Endothelial cell of umbilical vein (primary cell): ENCODE results near the gene SLC7A6. TPM values are rescaled to one million over a fixed set of nuclear protein-coding genes. Genes with fewer than 3 reads are reported as not detected.

Source experiments
- BruUV-seq: library from RNA; stranded (reverse); fragments of 400-500 nt; replicated peaks from 2 replicates; lab custom pipeline; 2021; lab: Mats Ljungman, UMichigan
- CTCF ChIA-PET: fragments of 300-600, 350-600 bp; sonication (Branson Sonifier 250); formaldehyde crosslinking; loops from one replicate; lab custom pipeline; 2021; ENCODE audit warnings: antibody characterized with exemption, inconsistent platforms; lab: Charles Lee
- POLR2A ChIA-PET: fragments of 300-600, 350-600 bp; sonication (Branson Sonifier 250); formaldehyde crosslinking; loops from one replicate; lab custom pipeline; 2021; ENCODE audit warnings: antibody characterized with exemption, inconsistent platforms; lab: Charles Lee
- DNase-seq: peaks from one replicate; pipeline ENCODE4 v3.0.0-alpha.2; 2011; ENCODE audit warnings: low read depth, low spot score
- FAIRE-seq: peaks from 2 replicates; lab custom pipeline; 2011; peaks lifted over from hg19 to GRCh38; lab: Jason Lieb, UNC
- H2AFZ ChIP-seq: 2 replicates; pipeline ENCODE4 v1.6.0; 2012; ENCODE audit warnings: low read depth, low read length, control low read depth, inconsistent platforms
- H3K27ac ChIP-seq: 2 replicates; pipeline ENCODE4 v1.5.1; 2011; ENCODE audit warnings: low read depth, mild to moderate bottlenecking, control low read depth, low read length, moderate library complexity; ENCODE audit not compliant: insufficient read depth
- H3K27me3 ChIP-seq, 2 experiments: 2 replicates each; pipeline versions ENCODE4 v1.6.0 to v1.6.1; 2011; ENCODE audit warnings: low read length in 2 of 2, mixed read lengths in 1 of 2; ENCODE audit not compliant: control insufficient read depth in 2 of 2, insufficient read depth in 2 of 2
- H3K36me3 ChIP-seq, 2 experiments: 2 replicates in 1 of 2; 3 replicates in 1 of 2; pipeline ENCODE4 v1.5.1; 2011; ENCODE audit warnings: low read length in 2 of 2, mild to moderate bottlenecking in 1 of 2, moderate library complexity in 1 of 2; ENCODE audit not compliant: control insufficient read depth in 2 of 2, insufficient read depth in 2 of 2; ENCODE audit errors: extremely low read depth in 1 of 2
- H3K4me1 ChIP-seq: 3 replicates; pipeline ENCODE4 v1.5.1; 2011; ENCODE audit warnings: mild to moderate bottlenecking, low read length; ENCODE audit not compliant: control insufficient read depth, insufficient read depth; ENCODE audit errors: extremely low read depth
- H3K4me2 ChIP-seq: 2 replicates; pipeline ENCODE4 v1.6.1; 2011; ENCODE audit warnings: low read length, control low read depth, mixed read lengths; ENCODE audit not compliant: insufficient read depth
- H3K4me3 ChIP-seq, 3 experiments: fragments of 200-600 bp in 1 of 3; sonication (generic), shearing (Covaris generic) in 1 of 3; replicated peaks in 1 of 3; 2 replicates each; pipeline ENCODE4 v1.5.1; 2011 to 2016; ENCODE audit warnings: control low read depth in 3 of 3, low read length in 3 of 3, mild to moderate bottlenecking in 2 of 3, inconsistent platforms in 1 of 3, low read depth in 1 of 3, moderate library complexity in 1 of 3; ENCODE audit not compliant: insufficient read depth in 1 of 3
- H3K79me2 ChIP-seq: 2 replicates; pipeline ENCODE4 v1.6.0; 2012; ENCODE audit warnings: low read length, inconsistent platforms; ENCODE audit not compliant: control insufficient read depth, insufficient read depth
- H3K9ac ChIP-seq: replicated peaks from 2 replicates; pipeline ENCODE3; 2011; ENCODE audit warnings: low read length, control low read depth; ENCODE audit not compliant: insufficient read depth; ENCODE audit errors: extremely low read depth
- H3K9me1 ChIP-seq: replicated peaks from 3 replicates; pipeline ENCODE4 v1.6.0; 2011; ENCODE audit warnings: mild to moderate bottlenecking, low read length; ENCODE audit not compliant: control insufficient read depth, insufficient read depth; ENCODE audit errors: extremely low read depth
- H3K9me3 ChIP-seq: replicated peaks from 2 replicates; pipeline ENCODE4 v1.5.1; 2012; ENCODE audit warnings: low read length, inconsistent platforms; ENCODE audit not compliant: control insufficient read depth, insufficient read depth
- H4K20me1 ChIP-seq: replicated peaks from 2 replicates; pipeline ENCODE3; 2011; ENCODE audit warnings: mild to moderate bottlenecking, low read length; ENCODE audit not compliant: control insufficient read depth, insufficient read depth; ENCODE audit errors: extremely low read depth
- CTCF ChIP-seq, 2 donors: IDR thresholded peaks; 1 replicate in 1 of 2; 2 replicates in 1 of 2; pipeline ENCODE4 v1.5.1; 2011; ENCODE audit warnings: low read length in 2 of 2, mild to moderate bottlenecking in 2 of 2, moderate library complexity in 2 of 2, control low read depth in 1 of 2, inconsistent platforms in 1 of 2, low read depth in 1 of 2; ENCODE audit not compliant: insufficient read depth in 1 of 2; ENCODE audit errors: extremely low read depth in 1 of 2
- EZH2 ChIP-seq: IDR thresholded peaks from 2 replicates; pipeline ENCODE4 v1.6.1; 2012; ENCODE audit warnings: borderline replicate concordance, low read depth, mild to moderate bottlenecking, moderate library complexity, low read length, inconsistent platforms; ENCODE audit not compliant: severe bottlenecking
- FOS ChIP-seq: IDR thresholded peaks from 2 replicates; pipeline ENCODE4 v1.6.1; 2011; ENCODE audit warnings: mild to moderate bottlenecking, low read length, moderate library complexity, borderline replicate concordance; ENCODE audit not compliant: insufficient read depth
- GATA2 ChIP-seq: IDR thresholded peaks from 2 replicates; pipeline ENCODE4 v1.7.0; 2011; ENCODE audit warnings: low read depth, mild to moderate bottlenecking, moderate library complexity, mixed read lengths, low read length; ENCODE audit not compliant: insufficient read length, insufficient read depth
- JUN ChIP-seq: IDR thresholded peaks from 2 replicates; pipeline ENCODE4 v1.6.1; 2011; ENCODE audit warnings: borderline replicate concordance, low read depth; ENCODE audit not compliant: insufficient read length, insufficient read depth
- MAX ChIP-seq: IDR thresholded peaks from 2 replicates; pipeline ENCODE4 v1.6.1; 2011; ENCODE audit not compliant: insufficient read depth, insufficient read length
- MYC ChIP-seq: IDR thresholded peaks from one replicate; pipeline ENCODE4 v1.6.1; 2011; ENCODE audit warnings: mild to moderate bottlenecking, low read depth, low read length
- POLR2A ChIP-seq: IDR thresholded peaks from 2 replicates; pipeline ENCODE4 v1.6.1; 2012; ENCODE audit warnings: low read depth, mild to moderate bottlenecking, control low read depth, low read length
- POLR2AphosphoS5 ChIP-seq: IDR thresholded peaks from 2 replicates; pipeline ENCODE4 v1.6.1; 2012; ENCODE audit warnings: low read depth, mild to moderate bottlenecking, control low read depth, low read length, moderate library complexity; ENCODE audit not compliant: insufficient read depth
- dilution Hi-C: fragments of 300-500 bp; cut with MboI; formaldehyde crosslinking; loops from one replicate; pipeline ENCODE4 v1.15.0; 2019; ENCODE audit warnings: low sequenced_read_pairs; ENCODE audit not compliant: extremely low pct_ligation_motif_present
- intact Hi-C: fragments of 100-400 bp; cut with micrococcal nuclease; formaldehyde crosslinking; loops from one replicate; pipeline ENCODE4 v1.10.0; 2022
- polyA plus RNA-seq, 4 experiments: library from polyadenylated mRNA; depleted of rRNA in 3 of 4; stranded (reverse) in 3 of 4; unstranded in 1 of 4; fragments of >200 nt; gene quantifications; 2 replicates each; pipeline versions ENCODE4 v1.2.1 to v1.2.3, GENCODE V29; 2011 to 2012; ENCODE audit warnings: missing spikeins in 1 of 4
- total RNA-seq: library from RNA; stranded (reverse); gene quantifications from 2 replicates; pipeline ENCODE4 v1.2.3, GENCODE V29; 2021

Gene SLC7A6
- total and polyA plus RNA-seq, 2 donors (not counting 3 experiments of a cell fraction or from before 2014, with no cell fraction given) = 68.0 to 86.5 TPM

GRCh38 chr16:68270353-68270752 lies 6.0 kb downstream of the SLC7A6 start:
- CTCF ChIA-PET = interaction anchor here (0.7 to 1.6 kb wide), 2 partner anchors 19 to 84 kb away, joined by 3 to 4 read pairs; no protein-coding TSS in a partner anchor
- dilution Hi-C loops (no loop called here), intact Hi-C loops (no loop called here)
- H3K27ac ChIP-seq = no peak overlapping the region
- peaks cover 95% of the 10 kb centered on the region for H3K79me2 ChIP-seq
- peaks cover 21% of the 10 kb centered on the region for H3K4me1 ChIP-seq
- no peak for FAIRE-seq
- peaks cover 0 to 25% of the 10 kb centered on the region in 2 experiments for H3K36me3 ChIP-seq
- POLR2A ChIA-PET = interaction anchor here (0.7 kb wide), 1 partner anchor 40 kb away, joined by 3 read pairs; the partner anchor contains the start of genes PRMT7 and SLC7A6OS
- no peak overlapping the region for H2AFZ ChIP-seq
- no peaks in the 10 kb centered on the region for H3K9me3 ChIP-seq
- H3K9ac ChIP-seq = no peak overlapping the region
- H3K4me2 ChIP-seq = no peak overlapping the region
- no peaks in the 10 kb centered on the region for H3K9me1 ChIP-seq
- TF ChIP-seq MYC = no peak
- TF ChIP-seq GATA2 = no peak
- DNase-seq = no peak
- no peaks in the 10 kb centered on the region for H4K20me1 ChIP-seq
- H3K27me3 ChIP-seq = no peaks in the 10 kb centered on the region
- BruUV-seq = no TSS peak
- H3K4me3 ChIP-seq = no peak overlapping the region

GRCh38 chr16:68272507-68273209 lies 8.3 kb downstream of the SLC7A6 start:
- Histone ChIP-seq H3K9me3 (no peaks in the 10 kb centered on the region), H3K4me1 (peaks cover 6% of the 10 kb centered on the region), H3K4me3 (no peak overlapping the region), H3K27me3 (no peaks in the 10 kb centered on the region), H3K79me2 (peaks cover 79% of the 10 kb centered on the region), H3K4me2 (no peak overlapping the region), H3K36me3 (peaks cover 0 to 26% of the 10 kb centered on the region in 2 experiments), H4K20me1 (no peaks in the 10 kb centered on the region), H2AFZ (no peak overlapping the region), H3K9me1 (no peaks in the 10 kb centered on the region), H3K9ac (no peak overlapping the region), H3K27ac (no peak overlapping the region)
- DNase-seq = no peak
- TF ChIP-seq FOS (no peak), JUN (no peak), POLR2A (no peak), CTCF (IDR thresholded peaks at IDR 0.05; ENCODE audit: extremely low read depth in 1 of 2, insufficient read depth in 1 of 2, low read depth in 1 of 2, low read length in 2 of 2) (no peak), MYC (no peak), MAX (no peak), EZH2 (no peak), POLR2AphosphoS5 (no peak), GATA2 (no peak)
- no peak for FAIRE-seq
- CTCF ChIA-PET = interaction anchor here (1.4 to 4.0 kb wide), 3 partner anchors 10 to 52 kb away, joined by 3 to 27 read pairs (median 5); partner anchors contain the start of gene SLC7A6
- POLR2A ChIA-PET = no interaction called here
- dilution Hi-C loops (no loop called here), intact Hi-C loops (no loop called here)
- BruUV-seq = no TSS peak
